GM12878 (cell line): Measurements from ENCODE around the gene CLVS2. TPM values are rescaled to one million over a fixed set of nuclear protein-coding genes. Genes with fewer than 3 reads are reported as not detected.
A peak's percentile ranks its signal among the peaks of the same experiment; 100 is the strongest.

Source experiments
- ATAC-seq: fragments of 200-7000 bp; cut with Tn5 transposase; 3 replicates; pipeline ENCODE4 v1.9.1; 2020; ENCODE audit warnings: mild to moderate bottlenecking, moderate library complexity
- BruUV-seq: library from RNA; stranded (reverse); fragments of 400-500 nt; replicated peaks from 2 replicates; lab custom pipeline; 2021; lab: Mats Ljungman, UMichigan
- CTCF ChIA-PET: fragments of 300-600 bp; sonication (Branson Sonifier 250); formaldehyde crosslinking; extraction: SDS; loops from one replicate; lab custom pipeline; 2021; ENCODE audit warnings: inconsistent platforms; lab: Yijun Ruan, JAX
- POLR2A ChIA-PET: fragments of 350-600 bp; formaldehyde crosslinking; extraction: SDS; loops from one replicate; lab custom pipeline; 2021; ENCODE audit warnings: inconsistent platforms; lab: Charles Lee
- RAD21 ChIA-PET: fragments of 300-600 bp; sonication (Branson Sonifier 250); formaldehyde crosslinking; loops from one replicate; lab custom pipeline; 2023; ENCODE audit warnings: antibody characterized with exemption; ENCODE audit not compliant: unreplicated experiment; lab: Charles Lee
- SMC1A ChIA-PET: fragments of 300-600 bp; sonication (Branson Sonifier 250); formaldehyde crosslinking; loops from one replicate; lab custom pipeline; 2023; ENCODE audit not compliant: unreplicated experiment, uncharacterized antibody; lab: Charles Lee
- DNase-seq: peaks from one replicate; pipeline ENCODE4 v3.0.0-alpha.2; 2011; ENCODE audit warnings: low read depth, low spot score
- FAIRE-seq: peaks from 3 replicates; lab custom pipeline; 2011; peaks lifted over from hg19 to GRCh38; lab: Jason Lieb, UNC
- H2AFZ ChIP-seq: 2 replicates; pipeline ENCODE4 v1.6.0; 2011; ENCODE audit warnings: low read depth, low read length, control low read depth; ENCODE audit not compliant: control insufficient read depth
- H3K27ac ChIP-seq: 2 replicates; pipeline ENCODE4 v1.5.1; 2011; ENCODE audit warnings: control low read depth; ENCODE audit not compliant: control insufficient read depth, insufficient read depth
- H3K27me3 ChIP-seq, 2 experiments: replicated peaks in 1 of 2; 2 replicates each; pipeline versions ENCODE4 v1.6.0 to v1.6.1; 2011; ENCODE audit warnings: low read length in 1 of 2; ENCODE audit not compliant: control insufficient read depth in 2 of 2, insufficient read depth in 2 of 2
- H3K36me3 ChIP-seq, 2 experiments: 2 replicates each; pipeline ENCODE4 v1.5.1; 2011; ENCODE audit warnings: low read length in 1 of 2; ENCODE audit not compliant: control insufficient read depth in 2 of 2, insufficient read depth in 2 of 2
- H3K4me1 ChIP-seq: 2 replicates; pipeline ENCODE4 v1.6.1; 2011; ENCODE audit warnings: mild to moderate bottlenecking, low read length, moderate library complexity, mixed read lengths; ENCODE audit not compliant: control insufficient read depth, insufficient read depth
- H3K4me2 ChIP-seq: 2 replicates; pipeline ENCODE4 v1.6.0; 2011; ENCODE audit warnings: control low read depth; ENCODE audit not compliant: control insufficient read depth, insufficient read depth
- H3K4me3 ChIP-seq: fragments of 200-600 bp; sonication (generic); 2 replicates; pipeline ENCODE4 v1.5.1; 2016
- H3K79me2 ChIP-seq: 2 replicates; pipeline ENCODE4 v1.6.0; 2011; ENCODE audit warnings: low read length; ENCODE audit not compliant: control insufficient read depth, insufficient read depth
- H3K9ac ChIP-seq: 2 replicates; pipeline ENCODE4 v1.8.0; 2011; ENCODE audit warnings: low read length, control low read depth, mixed read lengths; ENCODE audit not compliant: control insufficient read depth, insufficient read depth
- H3K9me3 ChIP-seq: replicated peaks from 3 replicates; pipeline ENCODE4 v1.5.1; 2011; ENCODE audit warnings: mild to moderate bottlenecking, low read length; ENCODE audit not compliant: control insufficient read depth, insufficient read depth
- H4K20me1 ChIP-seq: 2 replicates; pipeline ENCODE4 v1.6.0; 2011; ENCODE audit not compliant: control insufficient read depth, insufficient read depth
- CTCF ChIP-seq, 3 experiments: IDR thresholded peaks in 2 of 3; conservative IDR thresholded peaks in 1 of 3; 2 replicates each; pipeline ENCODE4 v1.5.1; 2011; ENCODE audit warnings: low read depth in 3 of 3, low read length in 3 of 3, mild to moderate bottlenecking in 3 of 3, control low read depth in 2 of 3, moderate library complexity in 2 of 3, inconsistent platforms in 1 of 3, mixed read lengths in 1 of 3; ENCODE audit not compliant: control insufficient read depth in 2 of 3, insufficient read depth in 1 of 3; ENCODE audit errors: extremely low read depth in 1 of 3
- IKZF2 ChIP-seq, 2 experiments: fragments of 450-650 bp; IDR thresholded peaks; 2 replicates each; pipeline ENCODE4 v1.6.1; 2017; ENCODE audit warnings: mild to moderate bottlenecking in 2 of 2, moderate library complexity in 2 of 2
- KLF5 ChIP-seq: fragments of 450-650 bp; IDR thresholded peaks from 2 replicates; pipeline ENCODE4 v1.6.1; 2014; ENCODE audit warnings: mild to moderate bottlenecking; ENCODE audit not compliant: partially characterized antibody
- MLLT1 ChIP-seq: fragments of 450-650 bp; IDR thresholded peaks from 2 replicates; pipeline ENCODE4 v1.6.1; 2016; ENCODE audit warnings: mild to moderate bottlenecking
- MYB ChIP-seq: fragments of 150-350 bp; IDR thresholded peaks from 2 replicates; pipeline ENCODE4 v1.6.1; 2014; ENCODE audit warnings: mild to moderate bottlenecking, low read depth, low read length, borderline replicate concordance
- SMC3 ChIP-seq: IDR thresholded peaks from 2 replicates; pipeline ENCODE4 v1.6.1; 2011; ENCODE audit warnings: low read length, improper control_type of control experiment, borderline replicate concordance
- in situ Hi-C: fragments of 300-500 bp; cut with MboI; formaldehyde crosslinking; loops from 9 replicates; pipeline ENCODE4 v1.14.3; 2018; ENCODE audit warnings: mixed read lengths
- intact Hi-C: fragments of 100-400 bp; cut with micrococcal nuclease; formaldehyde crosslinking; loops from one replicate; pipeline ENCODE4 v1.14.2; 2022; ENCODE audit not compliant: unreplicated experiment
- polyA plus RNA-seq, 11 experiments: library from polyadenylated mRNA; depleted of rRNA in 4 of 11; unstranded in 6 of 11; stranded (reverse) in 5 of 11; fragments of >200 nt; fragmentation: Nextera tagmentation in 4 of 11; fragmentation: Illumina TruSeq in 1 of 11; extraction: Ambion mirVana in 4 of 11; extraction: Trizol in 1 of 11; gene quantifications; 1 replicate in 1 of 11; 2 replicates in 10 of 11; pipeline versions ENCODE4 v1.2.1 to v1.2.3, GENCODE V29; 2011 to 2016; ENCODE audit warnings: inconsistent platforms in 2 of 11, missing spikeins in 2 of 11, low read depth in 1 of 11
- total RNA-seq, 4 experiments: library from RNA; depleted of rRNA in 3 of 4; stranded (reverse); fragments of >200 nt in 3 of 4; fragmentation: Illumina TruSeq in 1 of 4; extraction: Trizol in 1 of 4; gene quantifications; 2 replicates each; pipeline versions ENCODE4 v1.2.1 to v1.2.3, GENCODE V29; 2013 to 2021
- TF ChIP-seq, protein P1 (sequence below): IDR thresholded peaks from 2 replicates; pipeline ENCODE4 v1.6.1; 2012; ENCODE audit warnings: low read depth, low read length, improper control_type of control experiment
- TF ChIP-seq, protein P2 (sequence below): fragments of 450-650 bp; IDR thresholded peaks from 2 replicates; pipeline ENCODE4 v1.6.1; 2017; ENCODE audit warnings: mild to moderate bottlenecking

Gene CLVS2
- total and polyA plus RNA-seq, 10 of the 15 experiments (the other 5 are each of a cell fraction or from before 2014, with no cell fraction given): not detected

GRCh38 chr6:122995921-122996793 is at the start of gene CLVS2 (continued):
- no peak for TF ChIP-seq MLLT1
- no peak for TF ChIP-seq KLF5
- TF ChIP-seq, protein P1, sequence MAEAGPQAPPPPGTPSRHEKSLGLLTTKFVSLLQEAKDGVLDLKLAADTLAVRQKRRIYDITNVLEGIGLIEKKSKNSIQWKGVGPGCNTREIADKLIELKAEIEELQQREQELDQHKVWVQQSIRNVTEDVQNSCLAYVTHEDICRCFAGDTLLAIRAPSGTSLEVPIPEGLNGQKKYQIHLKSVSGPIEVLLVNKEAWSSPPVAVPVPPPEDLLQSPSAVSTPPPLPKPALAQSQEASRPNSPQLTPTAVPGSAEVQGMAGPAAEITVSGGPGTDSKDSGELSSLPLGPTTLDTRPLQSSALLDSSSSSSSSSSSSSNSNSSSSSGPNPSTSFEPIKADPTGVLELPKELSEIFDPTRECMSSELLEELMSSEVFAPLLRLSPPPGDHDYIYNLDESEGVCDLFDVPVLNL: no peak
- TF ChIP-seq MYB: no peak
- TF ChIP-seq IKZF2 (IDR thresholded peaks at IDR 0.05): no peak

DNA sequence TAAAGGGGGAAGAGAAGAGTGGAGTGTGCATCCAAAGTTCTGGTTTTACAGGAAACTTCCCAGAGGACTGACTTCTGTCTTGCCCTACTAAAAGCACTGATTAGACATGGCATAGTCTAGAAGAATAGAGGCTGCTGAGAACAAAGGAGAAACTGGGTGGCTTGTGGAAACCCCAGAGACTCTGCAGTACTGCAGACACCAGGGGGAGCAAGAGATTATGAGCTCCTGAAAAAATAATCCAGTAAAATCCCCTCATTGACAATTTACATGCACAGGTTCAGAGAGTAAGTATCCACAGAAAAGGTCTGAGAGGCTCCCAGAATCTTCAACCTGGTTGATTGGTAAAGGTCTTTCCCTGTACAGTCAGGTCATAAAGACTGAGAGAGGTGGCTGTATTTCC is 48.7 kb upstream of the CLVS2 start:
- no peaks in the 10 kb centered on the region for H4K20me1 ChIP-seq

More for the DNA sequence above, 48.7 kb upstream of the CLVS2 start:
- RAD21 ChIA-PET: interaction anchor here (1.2 to 4.0 kb wide), 4 partner anchors 76 to 370 kb away, joined by 3 to 25 read pairs (median 6); no protein-coding TSS in a partner anchor
- intact Hi-C loops: loop anchor here (5.0 kb wide), 1 partner anchor 370 kb away; no protein-coding TSS in a partner anchor
- Histone ChIP-seq H3K4me3 (no peak overlapping the region), H3K9me3 (no peaks in the 10 kb centered on the region), H3K9ac (no peak overlapping the region), H3K27ac (no peak overlapping the region), H3K4me1 (no peaks in the 10 kb centered on the region), H3K27me3 (no peaks in the 10 kb centered on the region), H3K79me2 (no peaks in the 10 kb centered on the region), H3K4me2 (no peak overlapping the region), H3K36me3 (no peaks in the 10 kb centered on the region), H2AFZ (no peak overlapping the region)
- ATAC-seq (peak; percentile 57; the same call in 2 of the 3 replicates), FAIRE-seq (no peak), DNase-seq (no peak)
- SMC1A ChIA-PET: interaction anchor here (0.6 to 6.3 kb wide), 4 partner anchors 26 to 77 kb away, joined by 3 to 56 read pairs (median 4); no protein-coding TSS in a partner anchor
- POLR2A ChIA-PET: no interaction called here
- TF ChIP-seq CTCF (IDR thresholded peaks at IDR 0.05 in 2 of 3, conservative IDR thresholded peaks at IDR 0.05 in 1 of 3; ENCODE audit: control insufficient read depth in 2 of 3, extremely low read depth in 1 of 3, insufficient read depth in 1 of 3, low read depth in 3 of 3, low read length in 3 of 3) (peak; percentile 17 to 35 (median 35); a peak in 3 of 6 replicates), SMC3 (peak; percentile 39)
- TF ChIP-seq, protein P2, sequence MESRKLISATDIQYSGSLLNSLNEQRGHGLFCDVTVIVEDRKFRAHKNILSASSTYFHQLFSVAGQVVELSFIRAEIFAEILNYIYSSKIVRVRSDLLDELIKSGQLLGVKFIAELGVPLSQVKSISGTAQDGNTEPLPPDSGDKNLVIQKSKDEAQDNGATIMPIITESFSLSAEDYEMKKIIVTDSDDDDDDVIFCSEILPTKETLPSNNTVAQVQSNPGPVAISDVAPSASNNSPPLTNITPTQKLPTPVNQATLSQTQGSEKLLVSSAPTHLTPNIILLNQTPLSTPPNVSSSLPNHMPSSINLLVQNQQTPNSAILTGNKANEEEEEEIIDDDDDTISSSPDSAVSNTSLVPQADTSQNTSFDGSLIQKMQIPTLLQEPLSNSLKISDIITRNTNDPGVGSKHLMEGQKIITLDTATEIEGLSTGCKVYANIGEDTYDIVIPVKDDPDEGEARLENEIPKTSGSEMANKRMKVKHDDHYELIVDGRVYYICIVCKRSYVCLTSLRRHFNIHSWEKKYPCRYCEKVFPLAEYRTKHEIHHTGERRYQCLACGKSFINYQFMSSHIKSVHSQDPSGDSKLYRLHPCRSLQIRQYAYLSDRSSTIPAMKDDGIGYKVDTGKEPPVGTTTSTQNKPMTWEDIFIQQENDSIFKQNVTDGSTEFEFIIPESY: no peak
- BruUV-seq: no TSS peak
- in situ Hi-C loops: no loop called here
- CTCF ChIA-PET: interaction anchor here (0.8 to 4.6 kb wide), 14 partner anchors 9 to 432 kb away, joined by 3 to 60 read pairs (median 3); no protein-coding TSS in a partner anchor
